GM23248 (cell line): ENCODE results near the gene MRPL37. TPM values are rescaled to one million over a fixed set of nuclear protein-coding genes. Genes with fewer than 3 reads are reported as not detected.

Experiments used
- DNase-seq: peaks from one replicate; pipeline ENCODE4 v3.0.0-alpha.2; 2015
- H2AFZ ChIP-seq: fragments of 200-600 bp; sonication (generic); 2 replicates; pipeline ENCODE4 v1.6.1; 2016; ENCODE audit warnings: antibody characterized with exemption
- H3F3A ChIP-seq: fragments of 200-600 bp; sonication (generic); 2 replicates; pipeline ENCODE4 v1.6.1; 2016; ENCODE audit warnings: mild to moderate bottlenecking, antibody characterized with exemption, mixed run types; ENCODE audit not compliant: insufficient read depth
- H3K27ac ChIP-seq: fragments of 200-600 bp; sonication (generic); 2 replicates; pipeline ENCODE4 v1.5.1; 2016; ENCODE audit warnings: mild to moderate bottlenecking
- H3K27me3 ChIP-seq: fragments of 200-600 bp; sonication (generic); replicated peaks from 2 replicates; pipeline ENCODE4 v1.6.1; 2016; ENCODE audit warnings: mild to moderate bottlenecking; ENCODE audit not compliant: insufficient read depth
- H3K36me3 ChIP-seq: fragments of 200-600 bp; sonication (generic); 2 replicates; pipeline ENCODE4 v1.6.1; 2016; ENCODE audit warnings: low read depth, mild to moderate bottlenecking
- H3K4me1 ChIP-seq: fragments of 200-600 bp; sonication (generic); 2 replicates; pipeline ENCODE4 v1.6.1; 2016; ENCODE audit warnings: mild to moderate bottlenecking; ENCODE audit not compliant: insufficient read depth
- H3K4me2 ChIP-seq: fragments of 200-600 bp; sonication (generic); one replicate; pipeline ENCODE4 v1.6.1; 2016; ENCODE audit warnings: mild to moderate bottlenecking; ENCODE audit not compliant: unreplicated experiment
- H3K4me3 ChIP-seq: fragments of 200-600 bp; sonication (generic); 2 replicates; pipeline ENCODE4 v1.5.1; 2016; ENCODE audit warnings: mild to moderate bottlenecking
- H3K79me2 ChIP-seq: fragments of 200-600 bp; sonication (generic); 2 replicates; pipeline ENCODE4 v1.6.1; 2016; ENCODE audit warnings: mild to moderate bottlenecking; ENCODE audit not compliant: insufficient read depth
- H3K9ac ChIP-seq: fragments of 200-600 bp; sonication (generic); 2 replicates; pipeline ENCODE4 v1.6.1; 2016; ENCODE audit warnings: mild to moderate bottlenecking
- H3K9me2 ChIP-seq: fragments of 200-600 bp; sonication (generic); 2 replicates; pipeline ENCODE4 v1.6.1; 2016; ENCODE audit warnings: mixed run types, mild to moderate bottlenecking, moderate library complexity; ENCODE audit not compliant: insufficient read depth
- H3K9me3 ChIP-seq: fragments of 200-600 bp; sonication (generic); one replicate; pipeline ENCODE4 v1.6.1; 2017; ENCODE audit warnings: low read depth
- H4K20me1 ChIP-seq: fragments of 200-600 bp; sonication (generic); 2 replicates; pipeline ENCODE4 v1.6.0; 2016; ENCODE audit not compliant: insufficient read depth
- EZH2 ChIP-seq: fragments of 200-600 bp; sonication (generic); IDR thresholded peaks from 2 replicates; pipeline ENCODE4 v1.6.1; 2018; ENCODE audit warnings: antibody characterized with exemption, mild to moderate bottlenecking; ENCODE audit not compliant: insufficient read depth, poor library complexity, severe bottlenecking
- EZH2phosphoT487 ChIP-seq: fragments of 200-600 bp; sonication (generic); IDR thresholded peaks from 2 replicates; pipeline ENCODE4 v1.6.1; 2018; ENCODE audit warnings: antibody characterized with exemption, moderate library complexity, mild to moderate bottlenecking, low read depth; ENCODE audit not compliant: insufficient read depth
- WGBS, 2 experiments: methylation state at CpG; one replicate each; pipeline ENCODE4 v1.1.6; 2015 to 2017; ENCODE audit warnings: low lambda C conversion rate in 2 of 2, low coverage in 1 of 2; ENCODE audit errors: missing lambda C conversion rate in 2 of 2; 5-methylcytosine and 5-hydroxymethylcytosine counted together
- in situ Hi-C: fragments of 300-500 bp; cut with MboI; formaldehyde crosslinking; loops from 2 replicates; pipeline ENCODE4 v1.15.0; 2020
- polyA plus RNA-seq: library from polyadenylated mRNA; unstranded; fragments of >200 nt; fragmentation: Nextera tagmentation; extraction: Ambion mirVana; gene quantifications from 2 replicates; pipeline ENCODE4 v1.2.1, GENCODE V29; 2016
- total RNA-seq: library from RNA; depleted of rRNA; stranded (reverse); fragments of >200 nt; shearing (Covaris generic); gene quantifications from 2 replicates; pipeline ENCODE4 v1.2.3, GENCODE V29; 2014

Gene MRPL37
- total and polyA plus RNA-seq, 2 experiments from 2014 or later, result 91.3 to 113 TPM

- no peak for DNase-seq
- no peak overlapping the region for H3K9ac ChIP-seq
- TF ChIP-seq EZH2phosphoT487, result no peak
- no peak for TF ChIP-seq EZH2
- H3F3A ChIP-seq, result peaks cover 2% of the 10 kb centered on the region
- no peaks in the 10 kb centered on the region for H3K9me3 ChIP-seq
- H3K4me1 ChIP-seq, result peaks cover 8% of the 10 kb centered on the region
- H3K36me3 ChIP-seq, result no peaks in the 10 kb centered on the region
- 97% methylated on average over 16 of the region's 16 CpGs for WGBS, 2 experiments
- no peaks in the 10 kb centered on the region for H4K20me1 ChIP-seq
- H3K27ac ChIP-seq, result no peak overlapping the region
- no peak overlapping the region for H3K4me3 ChIP-seq
- H3K9me2 ChIP-seq, result no peaks in the 10 kb centered on the region
- H3K27me3 ChIP-seq, result no peaks in the 10 kb centered on the region
- H3K79me2 ChIP-seq, result 0 out of 2 replicates have a peak, but pooled peaks cover 8% of the 10 kb centered on the region
- no peak overlapping the region for H2AFZ ChIP-seq
- in situ Hi-C loops, result no loop called here
- H3K4me2 ChIP-seq, result no peak overlapping the region
Observed at GRCh38 chr1:54259546-54260140, 59.7 kb downstream of the MRPL37 start.

- DNase-seq, result no peak
- Histone ChIP-seq H3K4me3 (no peak overlapping the region), H3F3A (no peaks in the 10 kb centered on the region), H4K20me1 (no peaks in the 10 kb centered on the region), H3K9me3 (no peaks in the 10 kb centered on the region), H3K4me1 (no peaks in the 10 kb centered on the region), H3K36me3 (no peaks in the 10 kb centered on the region), H3K27ac (no peak overlapping the region), H2AFZ (no peak overlapping the region), H3K9ac (no peak overlapping the region), H3K27me3 (no peaks in the 10 kb centered on the region), H3K4me2 (no peak overlapping the region), H3K79me2 (0 out of 2 replicates have a peak, but pooled peaks cover 10% of the 10 kb centered on the region), H3K9me2 (no peaks in the 10 kb centered on the region)
- no peak for TF ChIP-seq EZH2phosphoT487
- no peak for TF ChIP-seq EZH2
- 94 to 95% methylated on average over 10 of the region's 10 CpGs for WGBS, 2 experiments
- in situ Hi-C loops, result no loop called here
Observed at GRCh38 chr1:54260810-54261209, 60.8 kb downstream of the MRPL37 start.

GRCh38 chr1:54262244-54262643, 62.3 kb downstream of the MRPL37 start:
- H3K27me3 ChIP-seq, result no peaks in the 10 kb centered on the region
- in situ Hi-C loops, result no loop called here
- TF ChIP-seq EZH2, result no peak
- TF ChIP-seq EZH2phosphoT487, result no peak
- H3K36me3 ChIP-seq, result no peaks in the 10 kb centered on the region
- no peak for DNase-seq
- H3K79me2 ChIP-seq, result peaks cover 14% of the 10 kb centered on the region
- H3K9ac ChIP-seq, result no peak overlapping the region
- no peaks in the 10 kb centered on the region for H3K4me1 ChIP-seq
- H3K4me2 ChIP-seq, result no peak overlapping the region
- no peaks in the 10 kb centered on the region for H3K9me2 ChIP-seq
- WGBS, 2 experiments, result 90% methylated on average over 7 of the region's 7 CpGs
- no peak overlapping the region for H2AFZ ChIP-seq
- no peak overlapping the region for H3K4me3 ChIP-seq
- H3F3A ChIP-seq, result no peaks in the 10 kb centered on the region
- H3K9me3 ChIP-seq, result no peaks in the 10 kb centered on the region
- H4K20me1 ChIP-seq, result no peaks in the 10 kb centered on the region
- H3K27ac ChIP-seq, result no peak overlapping the region

- Histone ChIP-seq H3K36me3 (no peaks in the 10 kb centered on the region), H2AFZ (no peak overlapping the region), H3K9ac (no peak overlapping the region), H3K4me2 (no peak overlapping the region), H3K4me1 (no peaks in the 10 kb centered on the region), H4K20me1 (no peaks in the 10 kb centered on the region), H3K79me2 (peaks cover 23% of the 10 kb centered on the region), H3K9me3 (no peaks in the 10 kb centered on the region), H3K9me2 (no peaks in the 10 kb centered on the region), H3K4me3 (no peak overlapping the region), H3K27ac (no peak overlapping the region), H3F3A (no peaks in the 10 kb centered on the region), H3K27me3 (no peaks in the 10 kb centered on the region)
- TF ChIP-seq EZH2phosphoT487 (no peak), EZH2 (no peak)
- in situ Hi-C loops, result no loop called here
- DNase-seq, result no peak
- 72 to 77% methylated on average over 6 of the region's 6 CpGs for WGBS, 2 experiments
Observed at GRCh38 chr1:54263601-54264226, 63.7 kb downstream of the MRPL37 start.
